ENCODE measurements around the gene ACSS3.
"Not testable (repeated sequence)": the region's sequence is repeated elsewhere in the genome, so short reads cannot be mapped to it uniquely, and the experiment has no call there.

DNA sequence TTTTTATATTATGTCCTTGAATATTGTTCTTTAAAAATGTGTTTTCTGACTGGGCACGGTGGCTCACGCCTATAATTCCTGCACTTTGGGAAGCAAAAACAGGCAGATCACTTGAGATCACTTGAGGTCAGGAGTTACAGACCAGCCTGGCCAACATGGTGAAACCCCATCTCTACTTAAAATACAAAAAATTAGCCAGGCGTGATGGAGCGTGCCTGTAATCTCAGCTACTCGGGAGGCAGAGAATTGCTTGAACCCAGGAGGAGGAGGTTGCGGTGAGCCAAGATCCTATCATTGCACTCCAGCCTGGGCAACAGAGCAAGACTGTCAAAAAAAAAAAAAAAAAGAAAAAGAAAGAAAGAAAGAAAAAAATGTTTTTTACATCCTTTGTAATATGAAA is 122.7 kb downstream of the ACSS3 start:
- TF ChIP-seq, protein P1, sequence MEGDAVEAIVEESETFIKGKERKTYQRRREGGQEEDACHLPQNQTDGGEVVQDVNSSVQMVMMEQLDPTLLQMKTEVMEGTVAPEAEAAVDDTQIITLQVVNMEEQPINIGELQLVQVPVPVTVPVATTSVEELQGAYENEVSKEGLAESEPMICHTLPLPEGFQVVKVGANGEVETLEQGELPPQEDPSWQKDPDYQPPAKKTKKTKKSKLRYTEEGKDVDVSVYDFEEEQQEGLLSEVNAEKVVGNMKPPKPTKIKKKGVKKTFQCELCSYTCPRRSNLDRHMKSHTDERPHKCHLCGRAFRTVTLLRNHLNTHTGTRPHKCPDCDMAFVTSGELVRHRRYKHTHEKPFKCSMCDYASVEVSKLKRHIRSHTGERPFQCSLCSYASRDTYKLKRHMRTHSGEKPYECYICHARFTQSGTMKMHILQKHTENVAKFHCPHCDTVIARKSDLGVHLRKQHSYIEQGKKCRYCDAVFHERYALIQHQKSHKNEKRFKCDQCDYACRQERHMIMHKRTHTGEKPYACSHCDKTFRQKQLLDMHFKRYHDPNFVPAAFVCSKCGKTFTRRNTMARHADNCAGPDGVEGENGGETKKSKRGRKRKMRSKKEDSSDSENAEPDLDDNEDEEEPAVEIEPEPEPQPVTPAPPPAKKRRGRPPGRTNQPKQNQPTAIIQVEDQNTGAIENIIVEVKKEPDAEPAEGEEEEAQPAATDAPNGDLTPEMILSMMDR (IDR thresholded peaks at IDR 0.05) = not testable (repeated sequence)
- TF ChIP-seq POLR2A (IDR thresholded peaks at IDR 0.05) = not testable (repeated sequence)
